ENCODE measurements around the gene ERC2. TPM values are rescaled to one million over a fixed set of nuclear protein-coding genes. Genes with fewer than 3 reads are reported as not detected.

ERC2 gene
- total RNA-seq, 2 donors from 2014 or later: 1.2 TPM; not detected in 1

DNA sequence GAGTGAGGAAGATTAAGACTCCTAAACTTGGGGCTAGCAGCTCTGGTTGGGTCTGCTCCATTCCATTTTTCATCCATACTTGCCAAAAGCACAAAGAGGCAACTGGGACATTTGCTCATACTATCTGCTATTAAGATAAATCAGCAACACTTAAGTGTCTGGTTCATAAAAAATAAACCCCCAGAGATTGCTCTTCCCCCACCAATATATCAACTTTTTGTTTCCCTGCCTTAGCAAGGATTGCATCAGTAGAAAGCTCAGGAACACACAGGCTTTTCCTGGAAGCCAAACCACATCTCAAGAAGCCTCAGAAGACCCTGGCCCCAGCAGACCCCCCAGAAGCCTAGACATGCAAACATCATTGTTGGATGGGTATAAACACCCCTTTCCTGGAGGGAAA, 748.8 kb downstream of the ERC2 start:
- Histone ChIP-seq H3K4me3 (no peak overlapping the region), H3K9me3 (no peaks in the 10 kb centered on the region), H3K36me3 (no peaks in the 10 kb centered on the region), H3K27me3 (replicated peaks; ENCODE audit: insufficient read depth) (no peaks in the 10 kb centered on the region), H3K4me1 (ENCODE audit: control insufficient read depth in 1 of 2, low read depth in 2 of 2) (no peaks in the 10 kb centered on the region), H3K27ac (no peak overlapping the region)
- no peak for DNase-seq (ENCODE audit: low spot score)
- ATAC-seq (ENCODE audit: insufficient number of reproducible peaks, low FRiP score, low read depth): no peak
- TF ChIP-seq, protein P1, sequence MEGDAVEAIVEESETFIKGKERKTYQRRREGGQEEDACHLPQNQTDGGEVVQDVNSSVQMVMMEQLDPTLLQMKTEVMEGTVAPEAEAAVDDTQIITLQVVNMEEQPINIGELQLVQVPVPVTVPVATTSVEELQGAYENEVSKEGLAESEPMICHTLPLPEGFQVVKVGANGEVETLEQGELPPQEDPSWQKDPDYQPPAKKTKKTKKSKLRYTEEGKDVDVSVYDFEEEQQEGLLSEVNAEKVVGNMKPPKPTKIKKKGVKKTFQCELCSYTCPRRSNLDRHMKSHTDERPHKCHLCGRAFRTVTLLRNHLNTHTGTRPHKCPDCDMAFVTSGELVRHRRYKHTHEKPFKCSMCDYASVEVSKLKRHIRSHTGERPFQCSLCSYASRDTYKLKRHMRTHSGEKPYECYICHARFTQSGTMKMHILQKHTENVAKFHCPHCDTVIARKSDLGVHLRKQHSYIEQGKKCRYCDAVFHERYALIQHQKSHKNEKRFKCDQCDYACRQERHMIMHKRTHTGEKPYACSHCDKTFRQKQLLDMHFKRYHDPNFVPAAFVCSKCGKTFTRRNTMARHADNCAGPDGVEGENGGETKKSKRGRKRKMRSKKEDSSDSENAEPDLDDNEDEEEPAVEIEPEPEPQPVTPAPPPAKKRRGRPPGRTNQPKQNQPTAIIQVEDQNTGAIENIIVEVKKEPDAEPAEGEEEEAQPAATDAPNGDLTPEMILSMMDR (IDR thresholded peaks at IDR 0.05): no peak

DNA sequence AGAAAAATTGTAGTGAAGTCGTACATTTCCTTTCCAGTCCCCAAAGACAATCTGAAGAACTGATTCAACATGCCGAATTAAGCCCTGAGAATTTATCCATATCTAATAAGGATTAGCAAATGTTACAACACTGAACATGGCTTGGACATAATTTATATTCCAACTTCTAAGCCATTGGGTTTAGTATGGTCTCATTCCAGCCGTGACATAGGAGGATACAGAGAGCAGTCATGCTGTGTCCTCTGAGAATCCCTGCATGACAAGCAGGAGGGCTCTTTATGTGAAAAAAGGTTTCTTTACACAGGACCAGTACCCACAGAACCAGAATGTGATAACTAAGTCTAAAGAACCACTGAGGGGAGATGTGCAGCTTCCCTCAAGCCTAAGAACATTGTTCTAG, 749.3 kb downstream of the ERC2 start:
- DNase-seq (ENCODE audit: low spot score) (no peak), ATAC-seq (ENCODE audit: insufficient number of reproducible peaks, low FRiP score, low read depth) (no peak)
- Histone ChIP-seq H3K4me1 (ENCODE audit: control insufficient read depth in 1 of 2, low read depth in 2 of 2) (no peaks in the 10 kb centered on the region), H3K4me3 (no peak overlapping the region), H3K27me3 (replicated peaks; ENCODE audit: insufficient read depth) (no peaks in the 10 kb centered on the region), H3K36me3 (no peaks in the 10 kb centered on the region), H3K9me3 (no peaks in the 10 kb centered on the region), H3K27ac (no peak overlapping the region)
- TF ChIP-seq, protein P1 (IDR thresholded peaks at IDR 0.05): no peak

DNA sequence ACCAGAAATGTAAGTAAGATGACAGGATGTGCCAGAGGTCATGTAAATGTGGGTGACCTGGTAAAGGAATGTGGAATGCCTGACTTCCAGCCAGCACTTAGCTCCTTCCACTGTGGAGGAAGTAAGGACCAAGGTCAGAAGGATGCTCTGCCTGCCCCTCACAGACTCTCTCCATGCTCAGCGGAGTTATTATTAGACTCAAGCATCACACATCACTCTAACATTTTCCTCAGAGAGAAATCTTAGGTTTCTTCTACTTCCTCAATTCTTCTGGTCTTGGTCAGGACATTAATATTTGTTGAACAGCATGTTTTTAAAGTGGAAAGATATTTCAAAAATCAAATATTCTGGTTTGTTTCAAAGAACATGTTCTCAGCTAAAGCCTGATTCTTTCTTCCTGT, 749.7 kb downstream of the ERC2 start:
- no peak for ATAC-seq (ENCODE audit: insufficient number of reproducible peaks, low FRiP score, low read depth)
- H3K27ac ChIP-seq: no peak overlapping the region

DNA sequence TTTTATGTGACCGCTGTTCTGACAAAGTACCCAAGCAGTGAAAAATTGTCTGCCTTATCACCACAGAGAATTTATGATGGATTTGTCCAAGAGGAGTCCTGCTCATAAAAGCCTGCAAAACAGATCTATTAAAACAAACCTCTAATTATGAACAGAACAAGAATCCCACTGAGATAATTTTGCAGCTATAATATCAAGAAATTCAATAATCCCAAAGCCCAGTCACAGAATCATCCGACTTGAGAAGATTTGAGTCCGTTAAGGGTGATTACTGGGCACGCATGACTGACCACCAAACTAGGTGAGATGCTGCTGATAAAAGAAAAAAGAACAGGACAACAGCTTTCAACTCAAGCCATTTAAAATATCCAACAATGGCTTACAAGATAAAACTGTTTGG, 750.2 kb downstream of the ERC2 start:
- Histone ChIP-seq H3K27me3 (replicated peaks; ENCODE audit: insufficient read depth) (no peaks in the 10 kb centered on the region), H3K4me1 (ENCODE audit: control insufficient read depth in 1 of 2, low read depth in 2 of 2) (no peaks in the 10 kb centered on the region), H3K4me3 (no peak overlapping the region), H3K9me3 (no peaks in the 10 kb centered on the region), H3K27ac (no peak overlapping the region), H3K36me3 (no peaks in the 10 kb centered on the region)
- TF ChIP-seq, protein P1 (IDR thresholded peaks at IDR 0.05): no peak
- DNase-seq (ENCODE audit: low spot score) (no peak), ATAC-seq (ENCODE audit: insufficient number of reproducible peaks, low FRiP score, low read depth) (no peak)

More for the DNA sequence above, 749.7 kb downstream of the ERC2 start:
- Histone ChIP-seq H3K36me3 (no peaks in the 10 kb centered on the region), H3K4me3 (no peak overlapping the region), H3K4me1 (ENCODE audit: control insufficient read depth in 1 of 2, low read depth in 2 of 2) (no peaks in the 10 kb centered on the region), H3K27me3 (replicated peaks; ENCODE audit: insufficient read depth) (no peaks in the 10 kb centered on the region), H3K9me3 (no peaks in the 10 kb centered on the region)
- DNase-seq (ENCODE audit: low spot score): no peak
- TF ChIP-seq, protein P1 (IDR thresholded peaks at IDR 0.05): no peak

DNA sequence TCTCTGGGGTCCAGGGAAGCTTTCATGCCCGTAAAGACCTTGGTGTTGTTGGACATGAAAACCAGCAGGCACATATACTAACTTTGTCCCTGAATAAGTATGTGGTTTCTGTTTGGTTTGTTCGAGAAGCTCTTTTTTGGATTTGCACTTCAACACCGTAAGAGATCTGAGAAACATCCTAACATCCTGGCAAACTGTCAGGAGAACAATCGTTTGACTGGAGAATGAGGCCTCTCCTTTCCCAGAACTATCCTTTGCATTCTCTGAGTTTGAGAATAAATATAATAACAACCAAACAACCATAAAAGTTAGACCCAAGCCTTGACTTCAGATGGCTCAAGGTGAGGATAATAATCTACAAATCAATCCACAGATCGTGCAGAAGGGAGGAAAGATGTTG, 750.8 kb downstream of the ERC2 start:
- TF ChIP-seq, protein P1 (IDR thresholded peaks at IDR 0.05): no peak
- ATAC-seq (ENCODE audit: insufficient number of reproducible peaks, low FRiP score, low read depth) (no peak), DNase-seq (ENCODE audit: low spot score) (no peak)
- Histone ChIP-seq H3K9me3 (no peaks in the 10 kb centered on the region), H3K4me3 (no peak overlapping the region), H3K4me1 (ENCODE audit: control insufficient read depth in 1 of 2, low read depth in 2 of 2) (no peaks in the 10 kb centered on the region), H3K27ac (no peak overlapping the region), H3K36me3 (no peaks in the 10 kb centered on the region), H3K27me3 (replicated peaks; ENCODE audit: insufficient read depth) (no peaks in the 10 kb centered on the region)
